ENCODE measurements around the gene SEMA3E.

SEMA3E gene

DNA sequence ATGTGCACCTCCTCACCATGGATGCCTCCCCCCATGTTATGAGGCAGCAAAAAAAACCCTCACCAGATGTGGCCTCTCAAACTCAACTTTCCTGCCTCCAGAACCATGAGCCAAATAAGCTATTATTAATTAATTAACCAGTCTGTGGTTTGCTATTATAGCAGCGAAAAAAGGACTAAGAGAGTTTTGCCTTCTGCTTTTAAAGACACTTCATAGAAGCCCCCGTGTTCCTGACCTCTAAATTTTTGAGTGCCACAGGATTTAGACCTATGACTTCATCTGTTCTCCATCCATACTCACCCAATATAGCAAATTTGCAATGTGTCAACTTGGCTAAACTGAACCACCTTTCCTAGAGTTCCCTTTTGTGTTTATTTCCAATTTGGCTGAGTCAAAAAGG is 9.2 kb upstream of the SEMA3E start:
- TF ChIP-seq, protein P1, sequence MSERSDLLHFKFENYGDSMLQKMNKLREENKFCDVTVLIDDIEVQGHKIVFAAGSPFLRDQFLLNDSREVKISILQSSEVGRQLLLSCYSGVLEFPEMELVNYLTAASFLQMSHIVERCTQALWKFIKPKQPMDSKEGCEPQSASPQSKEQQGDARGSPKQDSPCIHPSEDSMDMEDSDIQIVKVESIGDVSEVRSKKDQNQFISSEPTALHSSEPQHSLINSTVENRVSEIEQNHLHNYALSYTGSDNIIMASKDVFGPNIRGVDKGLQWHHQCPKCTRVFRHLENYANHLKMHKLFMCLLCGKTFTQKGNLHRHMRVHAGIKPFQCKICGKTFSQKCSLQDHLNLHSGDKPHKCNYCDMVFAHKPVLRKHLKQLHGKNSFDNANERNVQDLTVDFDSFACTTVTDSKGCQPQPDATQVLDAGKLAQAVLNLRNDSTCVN (tag by site-specific recombination; optimal IDR thresholded peaks at IDR 0.05) = no peak
- TF ChIP-seq ZNF175 (tag by site-specific recombination; IDR thresholded peaks at IDR 0.05) (no peak), BCL6B (tag by site-specific recombination; IDR thresholded peaks at IDR 0.05) (no peak), ZIC2 (tag by site-specific recombination; IDR thresholded peaks at IDR 0.05) (no peak), HOXC10 (CRISPR knock-in tag; IDR thresholded peaks at IDR 0.05) (no peak), ZSCAN23 (tag by site-specific recombination; IDR thresholded peaks at IDR 0.05) (no peak), ZNF366 (tag by site-specific recombination; conservative IDR thresholded peaks at IDR 0.05) (no peak), KLF10 (tag by site-specific recombination; IDR thresholded peaks at IDR 0.05) (no peak)
- ChIA-PET POLR2A (no interaction called here), CTCF (interaction anchor here (0.7 to 0.8 kb wide), 2 partner anchors 13 to 23 kb away, joined by 3 to 4 read pairs; no protein-coding TSS in a partner anchor)
- H3K9me3 ChIP-seq (ENCODE audit: control insufficient read depth, insufficient read depth, low read depth, low read length) = no peaks in the 10 kb centered on the region
- no peaks in the 10 kb centered on the region for H3K36me3 ChIP-seq (ENCODE audit: control insufficient read depth in 2 of 2, insufficient read depth in 1 of 2, low read length in 2 of 2)
- H3K4me1 ChIP-seq (ENCODE audit: control insufficient read depth, insufficient read depth, low read length) = no peaks in the 10 kb centered on the region
- no peak overlapping the region for H3K4me3 ChIP-seq (ENCODE audit: low read depth, low read length)
- no peak overlapping the region for H3K27ac ChIP-seq (ENCODE audit: extremely low read depth, low read depth, low read length)

GRCh38 chr7:83655951-83656556 is 7.1 kb upstream of the SEMA3E start:
- no peaks in the 10 kb centered on the region for H3K4me1 ChIP-seq (ENCODE audit: control insufficient read depth, insufficient read depth, low read length)
- H3K4me3 ChIP-seq (ENCODE audit: low read depth, low read length) = no peak overlapping the region
- H3K9me3 ChIP-seq (ENCODE audit: control insufficient read depth, insufficient read depth, low read depth, low read length) = no peaks in the 10 kb centered on the region
- ChIA-PET POLR2A (no interaction called here), CTCF (interaction anchor here (0.6 to 1.9 kb wide), 22 partner anchors 9 to 1366 kb away, joined by 3 to 9 read pairs (median 4); no protein-coding TSS in a partner anchor)
- H3K27ac ChIP-seq (ENCODE audit: extremely low read depth, low read depth, low read length) = no peak overlapping the region
- H3K36me3 ChIP-seq (ENCODE audit: control insufficient read depth in 2 of 2, insufficient read depth in 1 of 2, low read length in 2 of 2) = no peaks in the 10 kb centered on the region
- peak; percentile 64 for TF ChIP-seq ZNF654 (tag by site-specific recombination; IDR thresholded peaks at IDR 0.05; ENCODE audit: low read depth)
- no peak for TF ChIP-seq ZSCAN30 (tag by site-specific recombination; IDR thresholded peaks at IDR 0.05)
- no peak for TF ChIP-seq ZNF768 (tag by site-specific recombination; IDR thresholded peaks at IDR 0.05)
- 0 out of 2 replicates have a peak, but pooled peaks have one; percentile 38 for TF ChIP-seq REPIN1 (tag by site-specific recombination; IDR thresholded peaks at IDR 0.05; ENCODE audit: low read depth)
- no peak for TF ChIP-seq YY2 (tag by site-specific recombination; IDR thresholded peaks at IDR 0.05)
- no peak for TF ChIP-seq ZNF626 (tag by site-specific recombination; IDR thresholded peaks at IDR 0.05)
- TF ChIP-seq ZNF133 (tag by site-specific recombination; IDR thresholded peaks at IDR 0.05) = peak; percentile 35; the same call in 1 of the 2 replicates
- TF ChIP-seq ZNF23 (tag by site-specific recombination; IDR thresholded peaks at IDR 0.05; ENCODE audit: borderline replicate concordance) = no peak
- no peak for TF ChIP-seq ZFP3 (tag by site-specific recombination; IDR thresholded peaks at IDR 0.05; ENCODE audit: low read depth)
- TF ChIP-seq ZEB2 (tag by site-specific recombination; IDR thresholded peaks at IDR 0.05) = 0 out of 2 replicates have a peak, but pooled peaks have one; percentile 32
- TF ChIP-seq, protein P2, sequence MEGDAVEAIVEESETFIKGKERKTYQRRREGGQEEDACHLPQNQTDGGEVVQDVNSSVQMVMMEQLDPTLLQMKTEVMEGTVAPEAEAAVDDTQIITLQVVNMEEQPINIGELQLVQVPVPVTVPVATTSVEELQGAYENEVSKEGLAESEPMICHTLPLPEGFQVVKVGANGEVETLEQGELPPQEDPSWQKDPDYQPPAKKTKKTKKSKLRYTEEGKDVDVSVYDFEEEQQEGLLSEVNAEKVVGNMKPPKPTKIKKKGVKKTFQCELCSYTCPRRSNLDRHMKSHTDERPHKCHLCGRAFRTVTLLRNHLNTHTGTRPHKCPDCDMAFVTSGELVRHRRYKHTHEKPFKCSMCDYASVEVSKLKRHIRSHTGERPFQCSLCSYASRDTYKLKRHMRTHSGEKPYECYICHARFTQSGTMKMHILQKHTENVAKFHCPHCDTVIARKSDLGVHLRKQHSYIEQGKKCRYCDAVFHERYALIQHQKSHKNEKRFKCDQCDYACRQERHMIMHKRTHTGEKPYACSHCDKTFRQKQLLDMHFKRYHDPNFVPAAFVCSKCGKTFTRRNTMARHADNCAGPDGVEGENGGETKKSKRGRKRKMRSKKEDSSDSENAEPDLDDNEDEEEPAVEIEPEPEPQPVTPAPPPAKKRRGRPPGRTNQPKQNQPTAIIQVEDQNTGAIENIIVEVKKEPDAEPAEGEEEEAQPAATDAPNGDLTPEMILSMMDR (tag by site-specific recombination; IDR thresholded peaks at IDR 0.05) = peak; percentile 31; the same call in 1 of the 2 replicates
